GM18868 (cell line): ENCODE data around the gene STAMBPL1.

ENCODE experiments used
- ATAC-seq: cut with Tn5 transposase; IDR thresholded peaks from one replicate; pipeline ENCODE4 v1.9.1; 2021; ENCODE audit warnings: mild to moderate bottlenecking, moderate library complexity; ENCODE audit not compliant: unreplicated experiment

STAMBPL1 gene

GRCh38 chr10:88890681-88891381 is 10.8 kb downstream of the STAMBPL1 start:
- ATAC-seq, result no peak

- no peak for ATAC-seq
Measured at GRCh38 chr10:88892222-88892967, 12.3 kb downstream of the STAMBPL1 start.

- ATAC-seq, result no peak
Measured at GRCh38 chr10:88893611-88894010, 13.6 kb downstream of the STAMBPL1 start.

- no peak for ATAC-seq
Measured at GRCh38 chr10:88895250-88895649, 15.2 kb downstream of the STAMBPL1 start.

GRCh38 chr10:88896372-88896993 is 16.4 kb downstream of the STAMBPL1 start:
- ATAC-seq, result no peak

GRCh38 chr10:88896994-88897853 is 17.2 kb downstream of the STAMBPL1 start:
- ATAC-seq, result no peak

GRCh38 chr10:88898727-88899126 is 18.7 kb downstream of the STAMBPL1 start:
- ATAC-seq, result no peak

GRCh38 chr10:88899886-88900285 is 19.8 kb downstream of the STAMBPL1 start:
- ATAC-seq, result no peak

- peak; percentile 88 for ATAC-seq
Measured at GRCh38 chr10:88901206-88901983, 21.4 kb downstream of the STAMBPL1 start.

GRCh38 chr10:88901984-88902789 is 22.1 kb downstream of the STAMBPL1 start:
- peak; percentile 56 for ATAC-seq

- no peak for ATAC-seq
Measured at GRCh38 chr10:88903715-88904114, 23.7 kb downstream of the STAMBPL1 start.

- ATAC-seq, result no peak
Measured at GRCh38 chr10:88906921-88907320, 26.9 kb downstream of the STAMBPL1 start.

- no peak for ATAC-seq
Measured at GRCh38 chr10:88908194-88908593, 28.1 kb downstream of the STAMBPL1 start.

GRCh38 chr10:88911116-88911515 is 31.1 kb downstream of the STAMBPL1 start:
- ATAC-seq, result no peak

- ATAC-seq, result no peak
Measured at GRCh38 chr10:88911851-88912250, 31.8 kb downstream of the STAMBPL1 start.

GRCh38 chr10:88913127-88913526 is 33.1 kb downstream of the STAMBPL1 start:
- no peak for ATAC-seq

- no peak for ATAC-seq
Measured at GRCh38 chr10:88913788-88914187, 33.7 kb downstream of the STAMBPL1 start.

GRCh38 chr10:88915781-88916180 is 35.7 kb downstream of the STAMBPL1 start:
- no peak for ATAC-seq

- no peak for ATAC-seq
Measured at GRCh38 chr10:88916231-88916630, 36.2 kb downstream of the STAMBPL1 start.
